Left renal cortex interstitium (tissue), 4 donors: Measurements from ENCODE around the gene PIK3CD. TPM values are rescaled to one million over a fixed set of nuclear protein-coding genes. Genes with fewer than 3 reads are reported as not detected.
"Not testable (repeated sequence)": the region's sequence is repeated elsewhere in the genome, so short reads cannot be mapped to it uniquely, and the experiment has no call there.

Experiments used
- DNase-seq, 4 donors: peaks; one replicate each; pipeline ENCODE4 v3.0.0-alpha.2; 2013; ENCODE audit warnings: low read depth in 4 of 4, low spot score in 2 of 4, missing footprints in 1 of 4
- polyA plus RNA-seq, 4 donors: library from polyadenylated mRNA; unstranded; fragments of 120-200 nt; gene quantifications; one replicate each; pipeline ENCODE4 v1.2.1, GENCODE V29; 2013; ENCODE audit not compliant: insufficient read length in 4 of 4

Gene PIK3CD
- polyA plus RNA-seq, 4 donors = 5.9 to 9.6 (median 7.4) TPM

DNA sequence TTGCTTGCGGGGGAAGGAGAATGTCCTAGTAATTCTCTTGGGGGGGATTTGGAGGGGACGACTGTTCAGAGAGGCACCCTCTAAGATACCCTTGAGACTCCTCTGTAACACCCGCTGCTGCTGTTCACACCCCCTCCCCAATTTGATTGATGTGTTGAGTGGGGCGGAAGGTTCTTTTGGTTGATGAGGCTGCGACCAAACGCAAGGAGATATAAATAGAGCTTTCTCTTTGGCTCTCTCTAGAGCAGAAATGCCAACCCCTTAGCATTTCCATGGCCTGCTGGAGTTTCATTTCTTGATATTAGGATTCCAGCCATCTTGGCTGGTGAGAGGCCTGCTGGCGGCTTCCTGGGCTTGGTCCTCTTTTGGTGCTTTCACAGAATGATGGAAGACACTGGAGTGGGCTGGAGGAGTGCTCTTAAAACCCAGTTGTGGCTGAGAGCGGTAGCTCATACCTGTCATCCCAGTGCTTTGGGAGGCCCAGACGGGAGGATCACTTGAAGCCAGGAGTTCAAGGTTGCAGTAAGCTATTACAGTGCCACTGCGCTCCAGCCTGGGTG, 2.0 kb downstream of the PIK3CD start:
- no peak for DNase-seq

DNA sequence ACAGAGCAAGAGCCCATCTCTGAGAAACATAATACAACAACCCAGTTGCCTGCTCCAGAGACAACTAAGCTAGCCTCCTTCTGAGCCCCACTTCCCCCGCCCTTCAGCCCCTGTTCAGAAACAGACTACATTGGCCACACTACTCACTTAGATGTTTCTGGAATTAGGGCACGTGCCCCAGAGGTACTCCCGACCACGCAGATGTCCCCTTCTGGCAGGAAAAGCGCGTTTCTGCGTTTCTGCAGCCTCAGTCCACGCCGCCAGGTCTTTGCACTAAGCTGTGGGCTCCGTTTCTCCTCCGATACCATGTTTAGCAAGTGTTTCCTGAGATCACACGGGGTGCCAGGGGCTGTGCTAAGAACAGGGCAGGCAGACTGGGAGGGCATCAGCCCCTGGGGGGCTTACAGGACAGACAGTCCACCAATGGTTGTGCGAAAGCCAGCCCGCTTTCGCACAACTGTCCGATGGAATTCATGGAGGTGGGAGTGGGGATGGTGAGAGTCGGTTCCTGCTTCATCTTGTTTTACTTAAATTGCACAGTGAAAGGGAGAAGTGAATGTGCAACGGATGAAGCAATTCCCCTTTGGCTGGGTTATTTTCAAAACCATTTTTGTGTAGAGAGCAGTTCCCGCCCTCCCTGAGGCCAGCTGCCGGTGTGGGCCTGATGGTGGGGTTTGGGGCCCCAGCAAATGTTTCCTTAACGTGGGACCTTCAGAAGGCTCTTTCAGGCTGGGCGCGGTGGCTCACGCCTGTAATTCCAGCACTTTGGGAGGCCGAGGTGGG, 2.7 kb downstream of the PIK3CD start:
- no peak for DNase-seq

DNA sequence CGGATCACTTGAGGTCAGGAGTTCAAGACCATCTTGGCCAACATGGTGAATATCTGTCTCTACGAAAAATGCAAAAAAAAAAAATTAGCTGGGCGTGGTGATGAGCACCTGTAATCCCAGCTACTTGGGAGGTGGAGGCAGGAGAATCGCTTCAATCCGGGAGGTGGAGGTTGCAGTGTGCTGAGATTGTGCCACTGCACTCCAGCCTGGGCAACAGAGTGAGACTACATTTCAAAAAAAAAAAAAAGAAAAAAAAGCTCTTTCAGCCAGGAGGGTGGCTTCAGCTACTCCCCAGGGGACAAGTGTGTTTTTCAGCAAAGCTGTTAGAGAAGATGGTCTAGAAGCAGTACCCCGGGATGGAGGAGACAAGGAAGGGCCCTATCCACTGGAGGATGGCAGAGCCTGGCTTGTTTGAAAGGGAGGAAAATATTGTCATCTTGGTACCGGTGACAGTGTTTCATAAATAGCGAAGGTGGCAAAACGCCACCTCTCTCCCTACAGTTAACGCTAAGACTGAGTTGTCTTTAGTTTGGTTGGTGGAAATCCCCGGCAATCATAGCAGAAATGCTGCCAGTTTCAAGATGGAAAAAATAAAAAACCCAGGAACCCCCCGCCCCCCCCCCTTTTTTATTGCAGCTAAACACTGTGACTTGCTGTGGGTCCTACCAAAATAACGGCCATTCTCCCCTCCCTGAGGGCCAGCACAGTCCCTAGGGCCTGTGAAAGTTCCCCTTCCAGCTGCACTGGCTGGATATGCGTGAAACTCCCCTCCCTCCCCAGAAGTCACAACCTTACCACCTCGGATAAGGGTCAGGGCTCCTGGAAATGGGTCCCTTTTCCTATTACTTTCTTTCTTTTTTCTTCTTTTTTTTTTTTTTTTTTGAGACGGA, 3.5 kb downstream of the PIK3CD start:
- DNase-seq = no peak

DNA sequence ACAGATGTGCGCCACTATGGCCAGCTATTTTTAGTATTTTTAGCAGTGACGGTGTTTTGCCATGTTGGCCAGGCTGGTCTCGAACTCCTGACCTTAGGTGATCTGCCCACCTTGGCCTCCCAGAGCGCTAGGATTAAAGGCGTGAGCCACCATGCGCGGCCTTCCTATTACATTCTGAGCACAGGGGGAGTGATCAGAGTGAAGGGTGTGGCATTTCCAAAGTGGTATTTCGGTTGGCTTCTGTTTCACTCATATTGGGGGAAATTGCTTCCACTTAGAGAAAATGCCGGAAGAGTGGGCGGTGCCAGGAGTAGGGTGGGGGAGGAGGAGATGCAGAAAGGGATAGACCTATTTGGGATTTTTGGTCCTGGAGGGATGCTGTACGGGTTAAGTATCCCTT, 4.3 kb downstream of the PIK3CD start:
- DNase-seq = no peak

DNA sequence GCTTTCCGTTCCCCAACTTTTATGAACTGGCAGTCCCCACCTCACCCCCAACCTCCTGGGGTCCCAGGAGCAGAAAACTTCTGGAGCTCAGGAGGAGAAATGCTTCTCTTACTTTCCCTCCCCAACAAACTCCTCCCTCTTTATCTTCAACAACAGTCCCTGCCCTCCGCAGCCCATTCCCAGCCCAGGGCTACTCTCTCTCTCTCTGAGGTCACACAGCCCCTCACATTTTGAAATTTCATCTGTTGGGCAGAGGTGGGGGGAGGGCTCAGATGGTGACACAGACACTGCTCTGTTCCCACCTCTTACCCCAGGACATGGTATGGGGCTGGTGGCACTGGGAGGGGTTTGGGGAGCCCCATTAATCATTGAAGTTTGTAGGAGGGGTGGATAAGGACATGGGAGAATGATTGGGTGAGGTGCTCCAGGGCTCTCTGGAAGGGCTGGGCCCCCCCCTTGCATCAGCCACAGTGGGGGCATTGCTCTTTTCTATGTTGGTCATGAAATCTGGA, 6.0 kb downstream of the PIK3CD start:
- DNase-seq = no peak

DNA sequence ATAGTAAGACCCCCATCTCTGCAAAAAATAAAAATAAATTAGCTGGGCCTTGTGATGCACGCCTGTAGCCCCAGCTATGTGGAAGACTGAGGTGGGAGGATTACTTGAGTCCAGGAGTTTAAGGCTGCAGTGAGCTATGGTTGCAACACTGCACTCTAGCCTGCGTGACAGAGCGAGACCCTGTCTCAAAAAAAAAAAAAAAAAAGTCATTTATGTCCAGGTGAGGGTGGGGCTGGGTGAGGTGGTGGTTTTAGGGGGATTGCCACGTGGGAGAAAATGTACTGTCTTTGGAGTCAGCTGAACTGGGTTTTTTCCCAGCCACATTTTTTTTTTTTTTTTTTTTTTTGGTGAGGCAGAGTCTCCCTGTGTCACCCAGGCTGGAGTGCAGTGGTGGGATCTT, 6.7 kb downstream of the PIK3CD start:
- no peak for DNase-seq

DNA sequence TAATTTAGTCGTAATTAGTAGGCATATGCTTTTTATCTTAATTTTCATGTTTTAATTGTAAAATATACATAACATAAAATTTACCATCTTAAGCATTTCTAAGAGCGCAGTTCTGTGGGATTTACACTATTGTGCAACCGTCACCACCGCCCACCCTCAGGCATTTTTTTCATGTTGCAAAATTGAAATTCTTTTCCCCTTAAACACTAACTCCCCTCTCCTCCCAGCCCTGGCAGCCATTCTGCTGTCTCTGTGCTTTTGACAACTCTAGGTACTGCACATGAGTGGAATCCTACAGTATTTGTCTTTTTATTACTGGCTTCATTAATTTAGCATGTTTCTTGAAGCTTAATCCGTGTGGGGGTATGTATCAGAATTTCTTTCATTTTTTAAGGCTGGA, 7.8 kb downstream of the PIK3CD start:
- no peak for DNase-seq

DNA sequence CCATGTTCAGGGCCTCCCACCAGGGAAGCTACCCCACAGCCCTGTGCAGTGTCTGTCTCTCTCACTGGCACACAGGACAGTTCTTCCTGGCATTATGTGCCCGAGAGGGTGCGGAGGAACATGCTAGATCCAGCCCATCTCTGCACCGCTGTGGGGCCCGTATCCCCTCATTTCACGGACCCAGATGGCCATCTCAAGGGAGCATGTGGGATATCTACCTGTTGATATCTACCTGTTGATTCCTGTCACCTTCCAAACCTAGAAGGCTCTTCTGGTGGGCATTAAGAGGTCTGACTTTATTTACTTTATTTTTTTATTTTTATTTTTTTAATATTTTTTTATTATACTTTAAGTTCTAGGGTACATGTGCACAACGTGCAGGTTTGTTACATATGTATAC, 11.7 kb downstream of the PIK3CD start:
- no peak for DNase-seq

DNA sequence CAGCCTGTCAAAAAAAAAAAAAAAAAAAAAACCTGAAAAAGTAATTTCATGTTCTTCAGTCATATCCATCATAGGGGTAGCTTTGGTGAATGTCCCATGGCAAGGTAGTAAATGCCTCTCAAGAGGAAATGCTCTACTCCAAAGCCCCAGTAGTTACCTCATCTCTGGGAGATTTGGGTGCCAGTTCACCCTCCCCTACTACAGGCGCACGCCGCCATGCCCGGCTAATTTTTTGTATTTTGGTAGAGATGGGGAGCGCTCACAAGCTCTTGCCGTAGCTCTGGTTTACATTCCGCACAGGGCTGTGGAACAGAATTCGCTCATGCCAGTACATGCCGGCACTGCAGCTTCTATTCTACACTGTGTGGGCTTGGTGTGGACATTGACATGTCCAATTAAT, 13.7 kb downstream of the PIK3CD start:
- no peak for DNase-seq

DNA sequence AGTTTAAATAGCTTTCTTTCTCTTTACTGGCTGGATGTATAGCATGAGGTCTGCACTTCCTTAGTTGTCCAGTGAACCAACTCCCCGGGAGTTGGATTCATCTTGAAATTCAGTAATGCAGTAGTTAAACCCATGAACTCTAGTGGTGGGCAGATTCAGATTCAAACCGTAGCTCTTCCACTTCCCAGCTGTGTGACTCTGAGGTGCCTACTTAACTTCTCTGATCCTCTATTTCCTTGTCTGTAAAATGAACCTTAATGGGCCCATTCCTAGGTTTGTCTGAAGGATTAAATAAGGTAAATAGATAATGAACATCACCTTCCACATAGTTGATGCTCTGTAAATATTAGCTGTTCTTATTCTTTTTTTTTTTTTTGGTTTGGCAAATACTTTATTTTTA, 16.5 kb downstream of the PIK3CD start:
- DNase-seq = no peak

DNA sequence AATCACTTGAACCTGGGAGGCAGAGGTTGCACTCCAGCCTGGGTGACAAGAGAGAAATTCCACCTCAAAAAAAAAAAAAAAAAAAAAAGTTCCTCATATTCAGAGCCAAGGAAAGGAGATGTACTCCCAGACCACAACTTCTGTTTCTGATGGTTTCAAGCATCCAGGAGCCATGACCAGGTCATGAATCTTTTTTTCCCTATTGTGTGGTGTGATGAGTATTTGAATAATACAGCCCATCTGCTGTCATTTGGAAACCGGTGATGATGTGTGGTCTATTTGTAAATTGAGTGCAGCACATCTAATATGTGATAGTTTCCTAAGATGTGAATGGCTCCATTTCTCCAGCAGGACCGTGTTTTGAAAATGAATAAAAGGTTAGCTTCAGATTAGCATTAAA, 18.6 kb downstream of the PIK3CD start:
- DNase-seq = no peak

DNA sequence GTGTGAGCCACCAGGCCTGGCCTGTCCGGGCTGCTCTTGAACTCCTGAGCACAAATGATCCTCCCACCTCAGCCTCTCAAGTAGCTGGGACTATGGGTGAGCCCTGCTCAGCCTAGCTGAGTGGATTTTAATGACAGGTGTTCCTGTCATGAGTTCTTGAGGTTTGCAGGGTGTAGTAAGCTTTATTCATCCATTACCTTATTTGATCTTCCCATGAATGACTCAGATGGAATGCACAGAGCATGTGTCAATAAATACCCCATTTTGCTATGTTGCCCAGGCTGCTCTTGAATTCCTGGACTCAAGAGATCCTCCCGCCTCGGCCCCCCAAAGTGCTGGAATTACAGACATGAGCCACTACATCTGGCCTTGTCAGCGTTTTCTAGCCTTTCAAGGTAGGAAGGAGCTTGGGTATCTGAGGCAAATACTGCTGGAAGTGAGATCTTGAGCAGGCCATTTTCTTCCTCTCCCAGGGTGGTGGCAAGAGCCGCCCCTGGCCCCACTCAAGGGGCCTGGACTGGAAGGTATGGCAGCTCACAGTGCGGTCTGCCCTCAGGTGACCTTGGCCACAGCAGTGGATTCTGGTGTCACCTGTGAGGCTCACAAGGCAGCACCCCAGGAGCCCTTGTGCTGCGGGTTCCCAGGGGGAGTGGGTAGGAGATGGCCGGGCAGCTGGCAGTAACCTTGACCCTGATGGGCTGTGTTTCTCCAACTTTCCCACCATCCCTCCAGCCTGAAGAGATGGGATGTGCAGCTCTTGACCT, 20.0 kb downstream of the PIK3CD start:
- DNase-seq = no peak

DNA sequence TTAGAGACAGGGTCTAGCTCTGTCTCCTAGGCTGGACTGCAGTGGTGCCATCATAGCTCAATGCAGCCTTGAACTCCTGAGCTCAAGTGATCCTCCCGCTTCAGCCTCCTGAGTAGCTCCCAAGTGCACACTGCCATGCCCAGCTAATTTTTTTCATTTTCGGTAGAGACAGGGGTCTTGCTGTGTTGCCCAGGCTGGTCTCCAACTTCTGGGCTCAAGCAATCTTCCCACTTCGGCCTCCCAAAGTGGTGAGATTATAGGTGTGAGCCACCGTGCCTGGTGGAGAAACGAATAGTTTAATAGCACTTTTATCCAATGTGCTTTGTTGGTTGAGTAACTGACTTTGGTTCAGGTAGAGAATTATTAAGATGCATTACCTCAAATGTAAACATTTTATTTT, 20.9 kb downstream of the PIK3CD start:
- DNase-seq = no peak

DNA sequence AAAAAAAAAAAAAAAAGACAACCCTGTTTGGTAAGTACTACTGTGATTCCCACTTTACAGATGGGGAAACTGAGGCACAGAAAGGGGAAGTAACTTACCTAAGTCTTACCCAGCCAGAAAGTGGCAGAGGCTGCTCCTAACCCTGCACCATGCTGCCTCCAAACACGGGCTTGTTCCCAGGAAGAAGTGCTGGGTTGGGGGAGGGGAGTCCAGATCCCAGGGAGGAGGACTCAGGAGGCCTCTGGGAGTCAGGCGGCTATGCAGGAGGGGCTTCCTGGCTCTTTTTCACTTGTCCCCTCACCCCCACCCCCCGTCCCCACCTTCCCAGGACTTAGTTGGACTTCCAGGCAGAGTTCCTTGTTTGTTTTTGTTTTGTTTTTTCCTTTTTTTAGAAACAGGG, 23.9 kb downstream of the PIK3CD start:
- DNase-seq = no peak

DNA sequence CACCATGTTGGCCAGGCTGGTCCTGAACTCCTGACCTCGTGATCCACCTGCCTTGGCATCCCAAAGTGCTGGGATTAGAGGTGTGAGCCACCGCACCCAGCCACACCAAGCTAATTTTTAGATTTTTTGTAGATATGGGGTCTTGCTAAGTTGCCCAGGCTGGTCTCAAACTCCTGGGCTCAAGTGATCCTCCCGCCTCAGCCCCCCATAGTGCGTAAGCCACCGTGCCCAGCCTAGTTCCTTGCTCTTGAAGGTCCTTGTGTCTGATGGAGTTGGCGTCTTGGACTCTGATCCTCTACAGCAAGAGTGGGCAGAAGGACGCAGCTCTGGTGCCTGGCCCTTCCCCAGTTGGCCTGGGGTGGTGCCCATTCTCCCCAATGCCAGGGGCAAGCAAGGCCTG, 24.6 kb downstream of the PIK3CD start:
- not testable (repeated sequence) for DNase-seq

DNA sequence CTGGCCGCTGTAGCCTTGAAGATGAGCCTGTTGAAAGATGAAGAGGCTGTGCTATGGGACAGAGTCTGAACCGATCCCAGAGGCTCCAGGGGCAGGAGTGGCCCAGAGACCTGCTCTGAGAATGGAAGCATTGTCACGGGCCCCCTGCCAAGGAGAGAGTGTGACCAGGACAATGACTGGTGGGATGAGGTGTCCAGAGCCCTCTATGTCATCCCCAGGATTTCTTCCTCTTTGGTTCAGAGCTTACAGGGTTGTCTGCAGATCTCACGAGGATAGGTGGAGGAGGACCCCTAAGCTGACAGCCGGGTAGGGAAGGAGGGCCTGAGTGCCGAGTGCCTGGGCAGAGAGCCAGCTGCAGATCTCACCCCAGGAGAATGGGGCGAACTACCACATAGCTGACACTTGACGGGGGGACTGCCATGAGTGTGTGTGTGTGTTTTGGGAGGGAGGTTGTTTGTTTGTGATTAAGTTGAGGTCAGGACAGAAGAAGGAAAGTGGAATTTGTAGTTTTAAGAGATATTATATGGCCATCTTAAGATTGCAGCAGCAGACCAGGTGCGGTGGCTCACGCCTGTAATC, 25.4 kb downstream of the PIK3CD start:
- no peak for DNase-seq

DNA sequence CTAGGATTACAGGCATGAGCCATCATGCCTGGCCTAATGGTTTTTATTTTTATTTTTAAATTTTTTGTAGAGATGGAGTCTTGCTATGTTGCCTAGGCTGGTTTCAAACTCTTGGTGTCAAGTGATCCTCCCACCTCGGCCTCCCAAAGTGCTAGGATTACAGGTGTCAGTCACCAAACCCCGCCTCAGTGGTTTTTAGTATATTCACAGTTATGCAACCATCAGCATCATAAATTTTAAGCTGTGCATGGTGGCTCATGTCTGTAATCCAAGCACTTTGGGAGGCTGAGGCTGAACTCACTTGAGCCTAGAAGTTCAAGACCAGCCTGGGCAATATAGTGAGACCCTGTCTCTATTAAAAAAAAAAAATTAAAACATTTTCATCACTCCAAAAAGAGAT, 28.6 kb downstream of the PIK3CD start:
- no peak for DNase-seq

DNA sequence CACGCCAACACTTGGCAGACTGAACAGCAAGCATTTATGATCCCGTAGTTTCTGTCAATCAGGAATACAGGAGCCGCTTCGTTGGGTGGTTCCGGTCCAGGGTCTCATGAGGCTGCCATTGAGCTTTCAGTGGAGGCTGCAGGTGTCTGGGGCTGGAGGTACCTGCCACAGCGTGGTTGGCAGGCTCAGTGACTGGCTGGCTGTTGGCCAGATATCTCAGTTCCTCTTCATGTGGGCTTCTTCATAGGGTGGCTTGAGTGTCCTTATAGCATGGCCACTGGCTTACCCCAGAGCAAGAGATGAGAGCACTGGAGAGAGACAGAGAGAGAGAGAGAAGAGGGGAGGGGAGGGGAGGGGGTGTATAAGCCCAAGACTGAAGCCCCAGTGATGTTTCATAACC, 29.3 kb downstream of the PIK3CD start:
- no peak for DNase-seq

DNA sequence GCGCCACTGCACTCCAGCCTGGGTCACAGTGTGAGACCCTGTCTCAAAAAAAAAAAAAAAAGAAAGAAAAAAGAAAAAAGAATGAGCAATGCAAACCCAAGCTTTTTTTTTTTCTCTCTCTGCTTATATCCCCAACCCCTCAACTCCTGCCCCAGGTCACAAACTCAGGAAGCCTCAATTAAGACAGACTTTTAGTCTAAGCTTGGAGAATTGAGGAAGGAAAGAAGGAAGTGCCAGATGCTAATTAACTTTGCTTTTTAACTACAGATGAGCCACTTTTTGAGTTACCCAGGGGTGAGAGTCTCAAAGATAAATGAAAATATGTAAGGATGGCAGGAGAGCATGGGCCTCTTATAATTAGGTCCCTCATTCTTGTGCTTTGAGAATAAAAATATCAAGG, 33.3 kb downstream of the PIK3CD start:
- no peak for DNase-seq

DNA sequence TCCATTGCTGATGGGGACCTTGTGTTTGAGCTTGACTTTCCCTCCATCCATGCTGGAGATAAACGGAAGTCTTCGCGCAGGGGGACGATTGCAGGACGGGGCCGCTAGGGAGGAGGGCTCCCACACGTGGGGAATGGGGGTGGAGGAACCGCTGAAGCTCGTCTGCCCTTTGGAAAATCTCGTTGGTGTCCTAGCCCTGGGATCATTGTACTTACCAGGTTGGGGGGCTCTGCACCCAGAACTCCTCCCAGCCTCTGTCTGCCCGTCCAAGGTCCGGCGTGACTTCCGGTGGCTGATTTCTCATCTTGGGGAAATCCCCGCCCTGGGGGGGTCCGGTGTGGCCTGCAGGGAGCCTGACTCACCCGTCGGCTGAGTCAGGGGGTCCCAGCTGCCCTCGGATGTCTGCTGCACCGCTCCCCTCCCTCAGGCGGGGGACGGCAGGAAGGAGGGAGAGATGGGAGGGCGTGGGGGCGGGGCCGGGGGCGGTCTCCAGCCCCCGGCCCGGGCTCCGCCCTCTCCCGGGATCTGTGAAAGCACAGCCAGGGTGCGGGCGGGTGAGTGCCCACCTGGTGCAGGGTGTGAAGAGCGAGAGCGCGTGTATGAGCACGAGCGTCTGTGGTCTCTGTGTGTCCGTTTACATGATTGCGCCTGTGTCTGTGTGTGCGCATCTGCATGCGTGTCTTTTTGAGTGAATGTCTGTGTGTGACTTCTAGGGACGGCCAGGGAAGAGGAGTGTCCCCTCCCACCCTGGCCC, 35.8 kb downstream of the PIK3CD start:
- DNase-seq = peak in 2 of 4 donors; percentile 53 to 62
